Measurements from ENCODE around the gene WNT9A.

GRCh38 chr1:227946624-227947385, 927 bp downstream of the WNT9A start:
- peak; percentile 85 to 96 (median 92) for TF ChIP-seq CTCF (IDR thresholded peaks at IDR 0.05 in 2 of 3, conservative IDR thresholded peaks at IDR 0.05 in 1 of 3; ENCODE audit: insufficient read depth in 2 of 3, low read depth in 1 of 3, low read length in 3 of 3)
- TF ChIP-seq ZNF311 (CRISPR knock-in tag; IDR thresholded peaks at IDR 0.05), result no peak
- TF ChIP-seq POU5F1 (IDR thresholded peaks at IDR 0.05; ENCODE audit: borderline replicate concordance, low read depth, low read length, partially characterized antibody), result no peak
- no peak for TF ChIP-seq FOXP1 (CRISPR knock-in tag; IDR thresholded peaks at IDR 0.05)
- TF ChIP-seq ETV6 (IDR thresholded peaks at IDR 0.05; ENCODE audit: borderline replicate concordance in 1 of 2, low read depth in 2 of 2, low read length in 1 of 2), result no peak
- no peak for TF ChIP-seq ETV6 (CRISPR knock-in tag; IDR thresholded peaks at IDR 0.05; ENCODE audit: borderline replicate concordance)
